Cerebellar nuclear complex (tissue), 1 donor: Measurements from ENCODE around the gene EML1.

ENCODE experiments used
- DNase-seq, 2 experiments: peaks; one replicate each; lab custom pipeline; 2025; lab: John Stamatoyannopoulos, UW

EML1 gene

DNA sequence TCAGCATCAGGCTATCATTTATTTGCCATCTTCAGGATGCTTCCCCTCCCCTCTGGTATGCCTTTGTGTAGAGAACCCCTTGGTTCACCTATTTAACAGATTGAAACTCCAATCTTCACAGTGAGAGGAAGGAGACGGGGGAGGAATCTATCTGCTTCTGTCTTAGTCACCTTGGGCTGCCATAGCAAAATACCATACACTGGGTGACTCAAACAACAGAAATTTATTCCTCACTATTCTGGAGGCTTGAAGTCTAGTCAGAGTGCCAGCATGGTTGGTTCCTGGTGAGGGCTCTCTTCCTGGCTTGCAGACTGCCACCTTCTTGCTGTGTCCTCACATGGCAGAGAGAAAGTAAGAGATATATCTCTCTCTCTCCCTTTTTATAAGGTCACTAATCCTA lies 13.5 kb upstream of the EML1 start:
- DNase-seq, result no peak

- no peak for DNase-seq
These were observed 12.5 kb upstream of the EML1 start for GRCh38 chr14:99780690-99781089.

GRCh38 chr14:99781091-99781490 lies 12.1 kb upstream of the EML1 start:
- no peak for DNase-seq

DNA sequence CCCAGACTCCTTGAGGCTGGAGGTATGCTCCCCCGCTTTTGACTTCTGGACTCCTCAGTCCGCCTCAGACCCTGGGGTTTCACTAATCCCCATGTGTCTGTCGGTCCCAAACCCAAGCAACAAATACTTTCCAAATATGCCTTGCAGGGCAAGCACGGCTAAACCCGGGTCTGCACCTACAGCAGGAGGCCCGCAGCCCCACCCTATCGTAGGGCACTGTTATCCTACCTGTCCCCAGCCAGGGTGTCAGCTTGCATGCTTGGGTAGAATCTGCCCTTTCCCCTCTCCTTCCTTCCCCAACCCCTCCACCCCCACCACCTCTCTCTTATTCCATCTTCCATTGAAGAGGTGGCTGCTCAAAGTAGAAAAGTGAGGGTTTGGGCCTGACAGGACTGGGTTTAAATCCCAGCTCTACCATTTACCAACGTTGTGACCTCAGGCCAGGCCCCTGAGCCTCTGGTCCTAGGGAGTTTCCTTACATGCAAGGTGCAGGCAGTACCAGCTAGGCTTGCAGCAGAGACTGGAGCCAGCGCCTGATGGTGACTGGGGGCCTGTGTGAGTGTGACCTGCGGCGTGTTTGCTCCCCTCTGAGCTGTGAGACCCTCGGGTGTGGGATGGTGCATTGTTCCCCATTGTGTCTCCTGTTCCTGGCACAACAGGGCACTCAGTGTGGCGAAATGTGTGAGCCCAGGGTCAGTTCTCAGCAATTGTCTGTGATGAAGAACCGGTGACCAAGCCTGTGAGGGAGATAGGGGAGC lies 11.2 kb upstream of the EML1 start:
- no peak for DNase-seq

DNA sequence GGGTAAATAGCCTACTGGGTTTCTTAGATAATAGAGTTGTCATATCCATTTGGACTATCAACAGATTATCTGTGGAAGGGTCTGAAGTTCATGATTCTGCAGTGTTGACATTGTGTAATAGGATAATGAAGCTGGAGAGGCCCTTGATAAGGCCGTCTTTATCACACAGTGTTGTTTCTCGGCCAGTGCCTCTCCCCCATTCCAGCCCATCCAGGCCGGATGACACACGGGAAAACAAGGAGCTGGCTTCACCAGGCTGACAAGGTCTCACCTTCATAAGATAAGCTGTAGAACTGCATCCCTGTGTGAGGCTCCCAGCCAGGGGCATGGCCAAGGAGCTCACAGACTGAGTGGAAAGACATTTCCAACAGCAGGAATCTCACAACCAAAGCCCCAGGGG lies 8.7 kb upstream of the EML1 start:
- DNase-seq, result no peak

DNA sequence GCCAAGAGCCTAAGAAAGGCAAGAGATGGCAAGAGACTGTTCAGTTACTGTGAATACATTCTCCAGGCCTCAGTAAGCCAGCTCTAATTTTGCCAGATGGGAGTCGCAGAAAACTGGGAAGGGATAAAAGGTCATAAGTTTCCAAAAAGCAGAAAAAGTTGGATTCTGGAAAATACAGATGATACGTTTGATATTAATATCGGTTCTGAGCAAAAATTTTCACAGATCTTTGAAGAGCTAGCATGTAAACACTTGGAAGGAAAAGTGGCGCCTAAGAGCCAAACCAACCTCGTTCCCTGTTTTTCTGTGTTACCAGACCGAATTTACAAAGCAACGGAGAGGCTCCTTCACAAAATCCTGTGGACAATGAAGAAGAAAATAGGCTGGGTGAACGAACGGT lies 7.8 kb upstream of the EML1 start:
- no peak for DNase-seq

DNA sequence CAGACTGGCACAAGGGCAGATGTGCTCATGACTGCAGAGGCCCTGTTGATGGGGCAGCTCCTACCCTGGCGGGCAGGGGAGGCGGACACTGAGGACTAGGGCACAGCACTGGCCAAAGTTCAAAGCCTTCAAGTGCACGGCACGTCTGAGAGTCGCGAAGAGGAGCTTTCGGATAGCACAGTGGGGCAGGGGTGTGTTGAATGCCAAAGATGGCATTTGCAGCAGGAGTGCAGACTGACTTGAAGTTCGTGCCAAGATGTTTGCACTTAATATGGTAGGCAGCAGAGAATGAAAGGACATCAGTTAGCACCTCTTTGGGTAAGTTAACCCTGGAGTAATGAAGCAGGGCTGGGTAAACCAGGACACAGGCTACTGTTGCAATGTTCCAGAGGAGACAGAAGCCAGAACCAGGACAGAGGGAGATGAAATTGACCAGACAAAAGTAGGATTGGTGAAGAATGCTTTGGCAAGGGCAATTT lies 6.7 kb upstream of the EML1 start:
- DNase-seq, result no peak

- no peak for DNase-seq
These were observed 4.5 kb upstream of the EML1 start for GRCh38 chr14:99788713-99789112.

- no peak for DNase-seq
These were observed 3.6 kb upstream of the EML1 start for GRCh38 chr14:99789581-99789980.

- no peak for DNase-seq
These were observed 2.8 kb upstream of the EML1 start for GRCh38 chr14:99790201-99790977.

DNA sequence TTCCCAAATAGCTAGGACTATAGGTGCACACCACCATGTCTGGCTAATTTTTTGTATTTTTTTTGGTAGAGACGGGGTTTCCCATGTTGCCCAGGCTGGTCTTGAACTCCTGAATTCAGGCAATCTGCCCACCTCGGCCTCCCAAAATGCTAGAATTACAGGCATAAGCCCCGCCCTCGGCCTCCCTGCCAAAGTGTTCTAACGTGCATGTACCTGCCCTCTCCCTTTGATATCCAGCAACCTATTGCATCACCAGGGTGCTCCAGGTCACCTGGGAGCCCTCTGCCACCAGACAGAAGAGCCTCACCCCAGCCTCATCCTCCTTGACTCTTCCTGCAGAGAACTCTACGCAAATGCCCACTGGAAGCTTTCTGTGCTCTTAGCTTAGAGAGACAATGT lies 2.2 kb upstream of the EML1 start:
- DNase-seq, result no peak

- no peak for DNase-seq
These were observed 1.6 kb upstream of the EML1 start for GRCh38 chr14:99791476-99792209.

DNA sequence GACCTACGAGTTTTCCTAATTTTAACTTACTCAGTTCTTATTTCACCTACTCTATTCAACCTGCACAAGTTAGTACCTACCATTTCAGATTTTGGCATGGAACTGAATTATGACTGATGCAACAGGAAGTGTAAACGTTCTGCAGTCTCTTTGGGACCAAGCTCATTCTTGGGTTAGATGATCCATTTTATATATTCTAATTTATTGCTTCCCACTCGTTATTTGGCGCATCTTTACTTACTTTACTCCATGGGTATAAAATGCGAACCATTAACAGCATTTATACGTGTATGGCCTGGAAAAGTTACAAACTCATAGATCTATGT lies 1.0 kb upstream of the EML1 start:
- DNase-seq, result no peak

DNA sequence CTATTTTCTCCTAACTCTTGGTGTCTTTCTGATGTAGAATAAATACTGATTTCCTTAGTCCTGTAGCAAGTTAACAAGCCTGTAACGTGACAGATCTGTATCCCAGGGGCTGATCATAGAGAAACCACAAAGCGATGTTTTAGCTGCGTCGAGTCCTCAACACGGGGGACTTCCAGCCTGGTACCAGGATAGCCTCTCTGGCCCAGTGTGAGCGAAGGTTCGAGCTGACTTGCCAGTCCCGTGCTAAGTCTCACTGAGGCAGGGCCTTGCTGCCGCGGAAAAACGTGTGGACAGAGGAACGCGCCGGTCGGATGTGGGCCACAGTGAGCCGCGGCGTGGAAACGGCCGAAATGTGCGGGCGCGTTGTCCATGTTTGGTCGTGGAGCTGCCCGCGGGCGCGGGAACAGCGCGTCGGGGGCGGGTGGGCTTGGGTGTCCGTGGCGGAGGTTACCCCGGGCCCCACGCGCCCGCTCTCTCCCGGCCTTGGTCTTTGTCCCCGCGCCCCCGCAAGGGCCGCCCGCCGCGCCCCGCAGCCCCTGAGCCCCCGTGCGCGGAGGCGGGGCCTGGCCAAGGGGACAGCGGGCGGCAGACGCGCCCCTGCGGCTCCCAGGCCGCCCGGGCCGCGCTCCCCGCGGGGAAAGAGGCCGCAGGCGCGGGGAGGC lies 531 bp upstream of the EML1 start:
- DNase-seq, result no peak

DNA sequence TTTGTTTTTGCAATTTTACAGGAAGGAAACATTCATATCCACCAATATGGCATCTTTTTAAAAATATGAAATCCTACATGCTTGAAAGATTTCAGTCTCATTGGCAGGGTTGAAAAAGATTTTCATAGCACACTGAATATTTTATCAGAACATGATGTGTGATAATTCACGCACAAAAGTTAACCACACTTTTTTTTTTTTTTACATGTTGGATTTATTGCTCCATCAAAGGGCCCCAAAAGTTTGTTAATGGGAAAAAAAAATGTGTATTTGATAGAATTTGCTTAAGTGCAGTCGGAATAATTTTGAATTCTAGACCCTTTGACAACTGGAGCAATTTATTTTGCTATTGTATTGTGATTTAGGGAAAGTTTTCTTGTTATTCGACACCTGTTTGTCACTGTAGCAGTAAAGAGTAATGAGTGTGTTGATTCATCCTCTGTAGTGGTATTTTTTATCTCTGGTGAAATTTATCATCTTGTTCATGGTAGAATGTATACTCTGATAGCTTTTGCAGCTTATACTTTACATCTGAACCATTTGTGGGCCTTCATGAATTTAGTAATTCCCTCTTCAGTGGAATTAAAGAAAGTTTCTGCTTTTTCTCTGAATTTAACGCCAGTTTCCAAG lies 1.1 kb downstream of the EML1 start:
- DNase-seq, result no peak

DNA sequence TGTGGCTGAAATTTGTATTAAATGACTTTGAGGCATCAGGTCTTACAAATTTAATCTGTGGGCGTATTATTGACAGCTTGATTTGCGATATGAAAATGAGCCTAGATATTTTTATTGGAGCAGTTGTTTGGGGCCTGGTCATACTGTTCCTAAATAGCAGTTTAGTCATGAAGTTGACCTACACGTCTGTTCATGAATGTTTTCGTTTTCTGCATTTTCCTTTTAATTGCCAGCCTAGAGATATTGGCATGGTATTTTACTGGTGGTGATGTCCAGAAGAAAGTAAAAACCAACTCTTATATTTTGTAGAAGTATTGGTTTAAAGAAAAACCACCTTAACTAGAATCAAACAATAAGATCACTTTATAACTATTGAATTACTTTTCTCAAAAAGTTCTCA lies 1.8 kb downstream of the EML1 start:
- DNase-seq, result no peak

- no peak for DNase-seq
These were observed 4.0 kb downstream of the EML1 start for GRCh38 chr14:99797231-99797630.

GRCh38 chr14:99800781-99801180 lies 7.6 kb downstream of the EML1 start:
- DNase-seq, result no peak

DNA sequence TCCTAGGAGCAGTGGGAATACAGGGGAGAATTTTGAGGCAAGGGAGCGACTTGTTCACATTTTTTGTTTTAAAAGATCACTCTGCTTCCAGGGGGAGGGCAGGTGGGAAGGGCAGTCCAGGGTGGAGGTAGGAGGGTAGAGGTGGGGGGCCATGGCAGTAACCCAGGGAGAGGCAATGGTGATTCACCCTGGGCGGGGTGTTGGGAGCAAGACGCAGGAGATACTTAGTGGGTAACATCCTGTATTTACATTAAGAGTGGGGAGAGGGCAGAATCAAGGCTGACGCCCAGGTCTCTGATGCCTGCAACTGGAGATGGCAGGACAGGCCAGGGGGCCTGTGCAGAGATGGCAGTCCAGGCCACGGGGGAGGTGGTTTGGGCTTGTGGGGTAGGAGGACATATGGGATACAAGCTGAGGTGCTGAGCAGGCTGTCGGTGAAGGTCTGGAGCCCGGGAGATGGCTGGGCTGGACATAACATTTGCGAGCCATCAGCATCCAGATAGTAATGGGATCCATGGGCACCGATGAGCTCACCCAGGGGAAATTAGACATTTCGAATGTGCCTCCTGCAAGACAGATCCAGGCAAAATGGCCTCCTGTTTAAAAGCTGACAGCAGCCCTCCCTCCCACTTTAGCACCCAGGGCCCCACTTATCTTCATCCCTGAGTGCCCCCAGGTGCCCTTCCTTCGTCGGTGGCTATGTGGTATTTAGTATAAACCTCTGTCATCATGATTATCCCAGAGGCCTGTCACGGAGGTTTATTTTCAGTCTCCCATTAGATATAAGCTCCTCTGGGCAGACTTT lies 9.3 kb downstream of the EML1 start:
- no peak for DNase-seq

GRCh38 chr14:99803106-99803775 lies 10.0 kb downstream of the EML1 start:
- no peak for DNase-seq

DNA sequence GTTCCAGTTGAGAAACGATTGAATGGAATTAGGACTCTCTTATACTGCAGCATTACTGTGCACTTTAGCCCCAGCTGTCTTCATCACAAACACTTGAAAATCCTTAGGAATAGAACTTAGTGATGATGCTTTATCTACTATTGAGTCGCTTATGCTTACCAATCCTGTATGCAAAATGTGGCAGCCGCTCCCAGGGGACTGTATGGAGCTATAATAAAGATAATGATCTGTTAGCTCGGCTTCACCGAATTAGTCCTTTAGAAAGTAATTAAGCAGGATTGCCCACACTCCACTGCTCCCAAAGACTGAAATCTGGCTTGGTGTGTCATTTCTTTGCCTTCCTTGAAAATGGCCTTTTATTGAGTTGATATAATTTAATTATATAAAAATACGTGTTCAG lies 10.6 kb downstream of the EML1 start:
- no peak for DNase-seq
